Measurements from ENCODE around the gene SLITRK3. TPM values are rescaled to one million over a fixed set of nuclear protein-coding genes. Genes with fewer than 3 reads are reported as not detected.

SLITRK3 gene
- total RNA-seq, 1 donor from 2014 or later, result not detected

DNA sequence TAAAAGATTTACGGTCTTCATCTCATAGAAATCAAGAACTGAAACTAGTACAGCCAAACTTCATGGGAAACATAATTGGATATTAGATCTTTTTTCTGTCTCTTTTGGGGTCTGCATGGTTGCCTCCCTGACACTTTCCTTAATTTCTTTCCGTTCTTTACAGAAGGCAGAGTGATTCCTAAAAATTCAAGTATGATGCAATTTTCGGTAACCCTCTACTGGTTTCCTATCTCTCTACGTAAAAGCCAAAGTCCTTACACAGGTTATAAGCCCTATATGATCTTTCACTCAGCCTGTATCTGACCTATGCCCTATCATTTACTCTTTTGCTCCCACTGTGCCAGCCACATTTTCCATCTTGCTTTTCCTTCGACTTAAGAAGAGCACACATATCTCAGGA is 6.8 kb upstream of the SLITRK3 start:
- intact Hi-C loops (cut with micrococcal nuclease), result no loop called here
- no peak for DNase-seq (ENCODE audit: low spot score)
- no peaks in the 10 kb centered on the region for H3K9me3 Mint-ChIP-seq
- H3K36me3 Mint-ChIP-seq (ENCODE audit: low read depth), result no peaks in the 10 kb centered on the region
- peaks cover 2% of the 10 kb centered on the region for H3K4me1 Mint-ChIP-seq (ENCODE audit: low read depth)
- no peak overlapping the region for H3K27ac Mint-ChIP-seq
- peaks cover 9% of the 10 kb centered on the region for H3K27me3 Mint-ChIP-seq (ENCODE audit: low read depth)
- H3K4me3 Mint-ChIP-seq (ENCODE audit: low read depth), result no peak overlapping the region

DNA sequence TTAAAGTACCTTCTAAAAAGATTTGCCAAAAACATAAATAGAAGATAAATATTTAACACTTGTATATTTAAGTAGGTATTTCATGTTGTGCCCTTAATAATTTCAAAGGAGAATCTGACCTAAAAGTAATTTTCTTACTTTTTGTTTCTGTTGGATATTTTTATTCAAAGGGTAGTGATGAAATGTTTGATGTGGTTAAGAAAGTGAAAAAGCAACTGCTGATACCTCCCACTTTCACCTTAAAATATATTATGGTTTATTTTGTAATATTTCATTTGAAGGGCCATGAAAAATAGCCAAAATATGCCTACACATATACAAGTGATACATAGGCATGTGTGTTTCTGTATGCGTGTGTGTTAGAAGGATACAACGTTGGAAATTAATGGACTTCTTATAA is 5.8 kb upstream of the SLITRK3 start:
- Mint-ChIP-seq H3K27ac (no peak overlapping the region), H3K27me3 (ENCODE audit: low read depth) (peaks cover 16% of the 10 kb centered on the region), H3K4me1 (ENCODE audit: low read depth) (peaks cover 4% of the 10 kb centered on the region), H3K36me3 (ENCODE audit: low read depth) (no peaks in the 10 kb centered on the region), H3K9me3 (no peaks in the 10 kb centered on the region), H3K4me3 (ENCODE audit: low read depth) (no peak overlapping the region)
- intact Hi-C loops (cut with micrococcal nuclease), result no loop called here
- DNase-seq (ENCODE audit: low spot score), result no peak

DNA sequence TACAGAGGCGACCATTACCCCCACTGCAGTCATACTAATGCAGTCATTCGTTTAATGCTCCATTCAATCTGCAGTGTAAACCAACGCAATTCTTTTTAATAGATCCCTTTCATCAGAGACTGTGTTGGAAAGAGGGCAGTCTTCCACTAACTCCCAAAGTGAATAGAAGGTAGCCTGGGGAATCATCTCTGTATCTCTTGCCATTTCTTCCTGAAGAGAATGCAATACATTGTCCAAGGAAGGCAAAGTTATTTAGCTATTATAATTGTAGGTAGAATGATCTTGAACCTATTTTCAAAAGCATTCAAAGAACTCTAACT is 1.3 kb upstream of the SLITRK3 start:
- DNase-seq (ENCODE audit: low spot score), result no peak
- H3K27me3 Mint-ChIP-seq (ENCODE audit: low read depth), result peaks cover 55% of the 10 kb centered on the region

DNA sequence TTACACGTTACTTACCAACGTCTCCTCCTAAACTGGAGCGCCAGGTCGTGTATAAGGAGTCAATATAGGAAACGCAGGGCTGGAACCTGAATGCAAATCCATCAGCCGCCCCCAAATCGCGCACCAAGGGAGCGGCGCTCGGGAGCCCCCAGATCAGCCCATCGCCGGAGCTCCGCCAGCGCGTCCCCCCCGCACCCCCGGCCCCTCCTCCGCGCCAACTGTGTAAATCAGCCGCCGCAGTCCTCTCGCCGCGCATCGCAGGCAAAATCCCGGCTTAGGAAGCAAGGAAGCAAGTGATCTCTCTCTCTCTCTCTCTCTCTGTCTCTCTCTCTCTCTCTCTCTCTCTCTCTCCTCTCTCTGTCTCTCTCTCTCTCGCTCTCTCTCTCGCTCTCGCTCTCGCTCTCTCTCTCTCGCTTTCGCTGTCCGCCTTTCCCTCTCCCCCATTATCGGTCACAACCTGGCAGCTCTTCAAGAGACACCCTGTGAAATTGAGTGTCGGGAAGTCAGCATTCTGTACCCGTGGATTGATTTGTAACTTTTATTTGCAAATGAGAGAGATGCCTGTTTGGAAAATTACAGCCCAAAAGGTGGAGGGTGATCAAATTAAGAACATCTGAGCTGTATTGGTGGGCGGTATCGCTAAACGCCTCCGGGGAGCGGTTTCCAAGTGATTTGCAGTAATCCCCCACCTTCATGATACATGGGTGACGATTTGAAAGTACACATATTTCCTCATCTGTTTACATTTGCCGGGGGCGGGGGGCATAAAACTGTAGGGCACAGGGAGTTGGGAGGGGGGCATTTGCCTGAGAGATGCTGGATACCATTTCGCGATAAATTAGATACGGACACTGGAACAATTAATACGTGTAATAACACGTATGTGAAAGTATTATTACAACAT is 645 bp upstream of the SLITRK3 start:
- H3K27me3 Mint-ChIP-seq (ENCODE audit: low read depth), result peaks cover 59% of the 10 kb centered on the region
- H3K4me1 Mint-ChIP-seq (ENCODE audit: low read depth), result peaks cover 6% of the 10 kb centered on the region
- no peak overlapping the region for H3K27ac Mint-ChIP-seq
- no peaks in the 10 kb centered on the region for H3K9me3 Mint-ChIP-seq
- intact Hi-C loops (cut with micrococcal nuclease), result no loop called here
- H3K36me3 Mint-ChIP-seq (ENCODE audit: low read depth), result no peaks in the 10 kb centered on the region
- peak overlapping the region; percentile 17 for H3K4me3 Mint-ChIP-seq (ENCODE audit: low read depth)
- no peak for DNase-seq (ENCODE audit: low spot score)

More for the DNA sequence above, 1.3 kb upstream of the SLITRK3 start:
- H3K9me3 Mint-ChIP-seq, result no peaks in the 10 kb centered on the region
- H3K36me3 Mint-ChIP-seq (ENCODE audit: low read depth), result no peaks in the 10 kb centered on the region
- peaks cover 6% of the 10 kb centered on the region for H3K4me1 Mint-ChIP-seq (ENCODE audit: low read depth)
- H3K27ac Mint-ChIP-seq, result no peak overlapping the region
- intact Hi-C loops (cut with micrococcal nuclease), result no loop called here
- H3K4me3 Mint-ChIP-seq (ENCODE audit: low read depth), result no peak overlapping the region

DNA sequence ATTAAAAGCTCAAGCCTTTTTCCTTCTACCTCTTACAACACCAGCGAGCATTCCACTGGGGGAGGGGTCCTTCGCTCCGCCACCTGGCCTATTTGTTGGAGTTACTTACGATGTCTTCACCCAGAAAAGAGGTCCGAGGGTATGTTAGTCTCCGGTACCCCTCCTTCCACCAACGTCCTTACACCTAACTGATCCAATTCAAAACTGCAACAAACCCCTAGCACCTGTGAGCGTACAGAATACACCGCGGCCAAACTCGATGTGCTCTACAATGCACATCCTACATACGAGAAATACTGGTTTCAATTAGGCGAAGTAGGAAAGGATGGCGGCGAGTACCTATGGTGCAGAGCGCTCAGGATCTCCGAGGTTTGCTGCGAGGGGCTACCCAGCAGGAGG is 944 bp downstream of the SLITRK3 start:
- intact Hi-C loops (cut with micrococcal nuclease), result no loop called here
- DNase-seq (ENCODE audit: low spot score), result no peak
- Mint-ChIP-seq H3K36me3 (ENCODE audit: low read depth) (no peaks in the 10 kb centered on the region), H3K27ac (no peak overlapping the region), H3K4me1 (ENCODE audit: low read depth) (peaks cover 6% of the 10 kb centered on the region), H3K27me3 (ENCODE audit: low read depth) (peaks cover 63% of the 10 kb centered on the region), H3K9me3 (no peaks in the 10 kb centered on the region), H3K4me3 (ENCODE audit: low read depth) (no peak overlapping the region)

DNA sequence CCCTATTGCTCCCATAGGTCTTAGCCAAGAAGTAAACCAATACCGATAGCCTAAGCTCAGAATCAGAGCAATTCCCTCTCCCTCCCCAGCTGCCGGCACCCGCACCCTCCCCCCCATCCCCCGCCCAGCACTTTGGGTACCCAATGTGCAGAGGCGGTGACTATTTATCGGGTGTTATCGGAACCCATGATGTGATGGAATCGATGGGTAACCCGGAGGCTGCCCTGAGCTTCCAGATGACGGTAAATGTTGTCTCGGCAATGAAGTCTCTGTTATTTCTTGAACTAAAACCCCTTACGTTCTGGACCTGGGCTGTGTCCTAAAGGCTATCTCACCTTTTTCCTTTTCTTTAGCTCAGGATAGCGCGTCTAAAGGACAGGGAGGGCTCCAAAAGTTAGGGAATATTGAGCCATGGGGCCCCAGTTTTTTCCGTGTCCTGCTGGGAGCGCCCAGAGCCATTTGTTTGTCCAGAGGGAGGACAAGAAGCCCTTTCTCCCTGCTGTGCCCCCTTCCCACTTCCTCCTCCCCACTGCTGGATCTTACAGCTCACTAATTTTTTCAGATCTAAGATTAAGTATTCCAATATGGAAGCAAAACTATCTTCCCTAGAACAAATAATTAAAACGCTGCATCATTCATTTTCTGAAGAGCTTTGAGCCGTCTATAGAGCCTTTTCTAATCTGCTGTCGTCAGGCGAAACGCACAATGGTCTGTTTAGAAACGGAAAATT is 1.5 kb downstream of the SLITRK3 start:
- H3K27ac Mint-ChIP-seq, result no peak overlapping the region
- DNase-seq (ENCODE audit: low spot score), result no peak
- H3K9me3 Mint-ChIP-seq, result no peaks in the 10 kb centered on the region
- no peaks in the 10 kb centered on the region for H3K36me3 Mint-ChIP-seq (ENCODE audit: low read depth)
- intact Hi-C loops (cut with micrococcal nuclease), result no loop called here
- no peak overlapping the region for H3K4me3 Mint-ChIP-seq (ENCODE audit: low read depth)
- H3K4me1 Mint-ChIP-seq (ENCODE audit: low read depth), result peaks cover 6% of the 10 kb centered on the region
- peaks cover 63% of the 10 kb centered on the region for H3K27me3 Mint-ChIP-seq (ENCODE audit: low read depth)

DNA sequence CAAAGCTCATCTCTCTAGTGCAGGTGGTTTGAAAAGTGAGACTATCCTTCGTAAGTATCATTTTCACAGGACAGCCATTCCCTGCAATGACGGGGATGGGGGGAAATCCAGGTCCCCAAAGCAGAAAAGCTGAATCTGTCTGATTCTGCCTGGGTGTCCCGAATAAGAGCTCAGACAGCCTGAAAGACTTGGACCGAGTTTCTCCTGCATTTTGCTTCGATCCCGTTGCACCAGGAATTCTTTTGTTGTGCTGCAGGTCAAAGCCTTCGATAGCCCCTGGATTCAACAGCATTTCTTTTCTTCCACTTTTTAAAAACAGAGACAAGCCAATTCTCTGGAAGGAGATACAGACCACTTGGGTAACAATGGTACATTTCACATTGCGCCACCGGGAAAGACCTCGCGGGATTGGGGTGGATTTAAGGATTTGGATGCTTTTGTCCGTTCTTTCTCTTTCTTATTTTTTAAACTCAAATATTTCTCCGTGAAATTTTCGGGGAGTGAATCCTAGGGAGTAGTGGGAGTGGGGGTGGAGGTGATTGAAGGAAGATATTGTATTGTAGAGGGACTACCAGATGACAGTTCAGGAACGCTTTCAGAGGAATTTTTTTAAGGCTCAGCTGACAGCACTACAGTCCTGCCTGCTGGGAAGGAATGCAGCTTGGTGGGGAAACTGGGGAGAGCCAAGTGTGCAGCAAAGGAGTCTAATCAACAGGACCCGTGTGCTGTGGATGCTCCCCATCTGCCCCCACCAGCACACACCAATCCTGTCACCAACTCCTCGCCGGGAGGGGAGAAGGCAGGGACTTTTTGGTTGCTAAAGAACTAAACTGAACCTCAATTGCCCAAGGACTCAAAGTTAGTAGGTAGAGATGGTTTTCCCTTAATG is 2.6 kb downstream of the SLITRK3 start:
- Mint-ChIP-seq H3K27me3 (ENCODE audit: low read depth) (peaks cover 62% of the 10 kb centered on the region), H3K4me3 (ENCODE audit: low read depth) (no peak overlapping the region), H3K27ac (no peak overlapping the region), H3K36me3 (ENCODE audit: low read depth) (no peaks in the 10 kb centered on the region), H3K4me1 (ENCODE audit: low read depth) (peaks cover 6% of the 10 kb centered on the region), H3K9me3 (no peaks in the 10 kb centered on the region)
- intact Hi-C loops (cut with micrococcal nuclease), result no loop called here
- DNase-seq (ENCODE audit: low spot score), result no peak

DNA sequence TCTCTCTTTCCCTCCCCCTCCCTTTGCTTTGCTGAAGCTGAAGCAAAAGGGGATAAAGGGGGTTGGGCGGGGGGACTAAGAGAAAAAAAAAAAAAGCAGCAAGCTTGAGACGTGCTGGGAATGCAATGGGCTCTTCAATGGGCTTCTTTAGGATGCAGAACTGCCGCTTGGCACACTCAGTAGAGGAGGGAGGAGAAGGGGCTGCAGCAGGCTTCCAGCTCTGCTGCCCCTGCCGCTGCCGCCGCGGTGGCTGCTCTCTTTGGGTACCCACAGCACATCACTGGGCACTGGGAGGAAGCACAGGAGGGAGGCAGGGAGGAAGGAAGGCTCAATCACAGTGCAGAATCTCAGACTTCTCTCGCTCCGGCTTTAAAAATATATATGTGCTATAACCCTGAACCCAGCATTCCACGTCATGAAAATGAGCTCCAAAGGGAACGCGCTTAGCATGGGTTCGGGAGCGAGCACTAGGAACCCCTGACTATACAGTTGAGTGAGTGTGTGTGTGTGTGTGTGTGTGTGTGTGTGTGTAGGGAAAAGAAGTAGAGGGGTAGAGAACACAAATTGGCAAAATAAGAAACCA is 3.5 kb downstream of the SLITRK3 start:
- H3K4me1 Mint-ChIP-seq (ENCODE audit: low read depth), result peaks cover 6% of the 10 kb centered on the region

DNA sequence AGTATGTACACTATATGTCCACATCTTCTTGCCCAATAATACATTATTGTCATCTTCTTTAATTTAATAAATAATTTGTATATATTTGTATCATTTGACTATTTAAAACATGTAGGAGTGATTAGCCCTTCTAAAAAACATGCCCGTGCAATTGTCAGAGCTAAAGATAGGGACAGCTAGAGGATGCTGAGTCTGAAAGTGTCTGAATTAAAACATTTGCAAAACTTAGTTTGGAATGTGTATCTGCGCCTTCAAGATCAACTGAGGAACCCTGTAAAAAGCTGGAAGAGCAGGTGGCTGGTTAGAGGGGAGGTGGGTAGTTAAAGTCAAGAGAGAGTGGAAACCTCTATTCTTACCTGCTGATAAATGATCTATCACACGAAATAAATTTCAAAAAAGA is 4.7 kb downstream of the SLITRK3 start:
- H3K4me1 Mint-ChIP-seq (ENCODE audit: low read depth), result peaks cover 2% of the 10 kb centered on the region
- intact Hi-C loops (cut with micrococcal nuclease), result no loop called here
- no peaks in the 10 kb centered on the region for H3K36me3 Mint-ChIP-seq (ENCODE audit: low read depth)
- H3K9me3 Mint-ChIP-seq, result no peaks in the 10 kb centered on the region
- H3K27ac Mint-ChIP-seq, result no peak overlapping the region
- H3K4me3 Mint-ChIP-seq (ENCODE audit: low read depth), result no peak overlapping the region
- DNase-seq (ENCODE audit: low spot score), result no peak
- peaks cover 46% of the 10 kb centered on the region for H3K27me3 Mint-ChIP-seq (ENCODE audit: low read depth)

More for the DNA sequence above, 3.5 kb downstream of the SLITRK3 start:
- Mint-ChIP-seq H3K4me3 (ENCODE audit: low read depth) (no peak overlapping the region), H3K27ac (no peak overlapping the region), H3K36me3 (ENCODE audit: low read depth) (no peaks in the 10 kb centered on the region), H3K27me3 (ENCODE audit: low read depth) (peaks cover 56% of the 10 kb centered on the region), H3K9me3 (no peaks in the 10 kb centered on the region)
- intact Hi-C loops (cut with micrococcal nuclease), result no loop called here
- no peak for DNase-seq (ENCODE audit: low spot score)

DNA sequence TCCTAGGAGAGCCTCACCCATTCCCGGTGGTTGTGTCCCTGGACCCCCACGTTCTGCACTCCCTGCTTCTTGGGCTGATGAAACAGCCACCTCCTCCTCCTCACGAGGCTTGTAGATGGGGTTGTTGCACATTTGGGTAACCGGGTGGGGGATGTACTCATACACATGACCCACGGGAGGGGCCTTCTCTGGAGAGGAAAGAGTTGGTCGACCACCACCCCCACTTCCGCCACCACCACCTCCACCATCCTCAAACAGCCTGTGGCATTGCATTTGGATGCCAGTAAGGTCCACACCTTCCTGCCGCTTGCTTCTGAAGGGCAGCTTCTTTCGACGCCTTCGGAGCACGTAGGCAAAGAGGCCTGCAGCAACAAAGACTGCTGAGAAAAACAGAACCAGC is 7.7 kb downstream of the SLITRK3 start:
- intact Hi-C loops (cut with micrococcal nuclease), result no loop called here
- DNase-seq (ENCODE audit: low spot score), result no peak
- no peaks in the 10 kb centered on the region for H3K9me3 Mint-ChIP-seq
- H3K27ac Mint-ChIP-seq, result no peak overlapping the region
- H3K4me3 Mint-ChIP-seq (ENCODE audit: low read depth), result no peak overlapping the region
- H3K27me3 Mint-ChIP-seq (ENCODE audit: low read depth), result peaks cover 18% of the 10 kb centered on the region
- no peaks in the 10 kb centered on the region for H3K4me1 Mint-ChIP-seq (ENCODE audit: low read depth)
- no peaks in the 10 kb centered on the region for H3K36me3 Mint-ChIP-seq (ENCODE audit: low read depth)

DNA sequence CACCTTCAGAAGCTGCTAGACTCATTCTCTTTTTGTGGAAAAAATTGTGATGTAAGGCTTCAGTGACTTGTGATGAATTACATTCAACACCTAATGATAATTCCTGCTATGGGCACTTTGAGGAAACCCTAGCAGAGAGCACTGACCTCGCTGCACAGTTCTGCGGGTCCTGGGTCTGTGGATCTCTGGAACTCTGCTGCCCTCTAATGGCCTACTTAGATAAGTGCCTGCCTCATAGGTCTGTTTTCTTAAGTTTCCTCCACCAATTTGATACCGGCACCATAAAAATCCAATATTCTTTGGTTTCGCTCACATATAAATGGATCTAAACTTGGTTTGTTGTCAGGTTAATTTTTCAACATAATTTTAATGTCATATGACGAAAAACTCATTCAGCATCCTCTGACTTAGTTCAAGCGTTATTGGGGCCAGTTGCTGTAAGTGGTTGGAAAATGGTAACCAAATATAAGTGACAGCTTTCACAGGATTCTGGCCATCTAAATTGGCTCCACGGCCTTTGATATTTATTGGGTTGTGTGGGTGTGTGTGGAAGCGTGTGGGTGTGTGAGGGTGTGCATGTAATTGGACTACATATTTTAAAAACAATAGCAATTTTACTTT is 10.4 kb downstream of the SLITRK3 start:
- intact Hi-C loops (cut with micrococcal nuclease), result no loop called here
- Mint-ChIP-seq H3K4me1 (ENCODE audit: low read depth) (no peaks in the 10 kb centered on the region), H3K27ac (no peak overlapping the region), H3K36me3 (ENCODE audit: low read depth) (no peaks in the 10 kb centered on the region), H3K27me3 (ENCODE audit: low read depth) (no peaks in the 10 kb centered on the region), H3K9me3 (no peaks in the 10 kb centered on the region), H3K4me3 (ENCODE audit: low read depth) (no peak overlapping the region)
- no peak for DNase-seq (ENCODE audit: low spot score)

DNA sequence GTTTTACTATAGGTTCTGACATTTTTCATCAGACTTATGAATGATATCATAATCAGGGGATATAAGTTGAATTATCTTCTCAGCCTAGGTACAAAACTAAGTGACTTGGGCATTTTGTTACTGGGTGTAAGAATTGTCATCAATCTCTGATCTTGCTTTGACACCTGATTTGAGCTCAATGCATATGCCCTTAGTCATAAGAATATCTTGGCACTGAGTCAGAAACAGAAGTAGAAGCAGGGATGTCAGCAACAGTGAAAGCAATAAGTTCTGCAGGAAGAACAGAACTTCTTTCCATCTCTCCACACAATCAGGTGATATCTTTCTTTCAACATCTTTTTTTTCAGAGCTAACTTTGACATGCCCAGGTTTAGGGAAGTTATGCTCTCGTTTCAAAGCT is 14.6 kb downstream of the SLITRK3 start:
- no peak overlapping the region for H3K4me3 Mint-ChIP-seq (ENCODE audit: low read depth)

More for the DNA sequence above, 14.6 kb downstream of the SLITRK3 start:
- H3K4me1 Mint-ChIP-seq (ENCODE audit: low read depth), result no peaks in the 10 kb centered on the region
- no peak overlapping the region for H3K27ac Mint-ChIP-seq
- no peaks in the 10 kb centered on the region for H3K36me3 Mint-ChIP-seq (ENCODE audit: low read depth)
- DNase-seq (ENCODE audit: low spot score), result no peak
- no peaks in the 10 kb centered on the region for H3K27me3 Mint-ChIP-seq (ENCODE audit: low read depth)
- no peaks in the 10 kb centered on the region for H3K9me3 Mint-ChIP-seq
- intact Hi-C loops (cut with micrococcal nuclease), result no loop called here
